Astrocyte (in vitro differentiated cells and primary cell): ENCODE measurements around the gene CPO. TPM values are rescaled to one million over a fixed set of nuclear protein-coding genes. Genes with fewer than 3 reads are reported as not detected.

Experiments used
- DNase-seq: peaks from one replicate; pipeline ENCODE4 v3.0.0-alpha.2; 2010; ENCODE audit warnings: low read depth
- FAIRE-seq: peaks from 2 replicates; lab custom pipeline; 2011; peaks lifted over from hg19 to GRCh38; lab: Jason Lieb, UNC
- H2AFZ ChIP-seq: 2 replicates; pipeline ENCODE4 v1.6.0; 2012; ENCODE audit warnings: low read depth, low read length, inconsistent platforms
- H3K27ac ChIP-seq: 2 replicates; pipeline ENCODE4 v1.5.1; 2011; ENCODE audit warnings: low read depth, low read length, inconsistent platforms
- H3K27me3 ChIP-seq: 2 replicates; pipeline ENCODE4 v1.6.0; 2011; ENCODE audit warnings: low read length, inconsistent platforms; ENCODE audit not compliant: insufficient read depth
- H3K36me3 ChIP-seq: 2 replicates; pipeline ENCODE4 v1.5.1; 2011; ENCODE audit warnings: low read length, inconsistent platforms; ENCODE audit not compliant: insufficient read depth
- H3K4me1 ChIP-seq: 2 replicates; pipeline ENCODE4 v1.5.1; 2011; ENCODE audit warnings: low read length, inconsistent platforms; ENCODE audit not compliant: insufficient read depth
- H3K4me2 ChIP-seq: 2 replicates; pipeline ENCODE4 v1.6.0; 2012; ENCODE audit warnings: low read length, inconsistent platforms
- H3K4me3 ChIP-seq: 2 replicates; pipeline ENCODE4 v1.5.1; 2011; ENCODE audit warnings: low read depth, mild to moderate bottlenecking, low read length, inconsistent platforms; ENCODE audit not compliant: insufficient read depth
- H3K79me2 ChIP-seq: 2 replicates; pipeline ENCODE4 v1.6.0; 2012; ENCODE audit warnings: mild to moderate bottlenecking, low read length, inconsistent platforms; ENCODE audit not compliant: insufficient read depth
- H3K9ac ChIP-seq: 2 replicates; pipeline ENCODE4 v1.6.0; 2012; ENCODE audit warnings: mild to moderate bottlenecking, low read length, inconsistent platforms
- H3K9me3 ChIP-seq: 2 replicates; pipeline ENCODE4 v1.5.1; 2012; ENCODE audit warnings: low read depth, mild to moderate bottlenecking, low read length, inconsistent platforms; ENCODE audit not compliant: insufficient read depth
- H4K20me1 ChIP-seq: 2 replicates; pipeline ENCODE4 v1.6.0; 2012; ENCODE audit warnings: low read length, inconsistent platforms; ENCODE audit not compliant: insufficient read depth
- H3K27ac Mint-ChIP-seq: one replicate; pipeline ENCODE4 v1.8.0; 2021; ENCODE audit warnings: mild to moderate bottlenecking, mixed read lengths; ENCODE audit not compliant: unreplicated experiment
- H3K27me3 Mint-ChIP-seq: one replicate; pipeline ENCODE4 v1.8.0; 2021; ENCODE audit warnings: low read depth, mixed read lengths; ENCODE audit not compliant: unreplicated experiment
- H3K36me3 Mint-ChIP-seq: one replicate; pipeline ENCODE4 v1.8.0; 2021; ENCODE audit warnings: low read depth, mixed read lengths; ENCODE audit not compliant: unreplicated experiment
- H3K4me1 Mint-ChIP-seq: one replicate; pipeline ENCODE4 v1.8.0; 2021; ENCODE audit warnings: low read depth, mixed read lengths; ENCODE audit not compliant: unreplicated experiment
- H3K4me3 Mint-ChIP-seq: one replicate; pipeline ENCODE4 v1.8.0; 2021; ENCODE audit warnings: mild to moderate bottlenecking, moderate library complexity, mixed read lengths; ENCODE audit not compliant: unreplicated experiment
- H3K9me3 Mint-ChIP-seq: one replicate; pipeline ENCODE4 v1.8.0; 2021; ENCODE audit warnings: mild to moderate bottlenecking, mixed read lengths; ENCODE audit not compliant: unreplicated experiment
- CTCF ChIP-seq: IDR thresholded peaks from 2 replicates; pipeline ENCODE4 v1.5.1; 2011; ENCODE audit warnings: low read depth, mild to moderate bottlenecking, inconsistent platforms, low read length, moderate library complexity; ENCODE audit not compliant: insufficient read depth
- EZH2 ChIP-seq: IDR thresholded peaks from 2 replicates; pipeline ENCODE4 v1.6.1; 2012; ENCODE audit warnings: mild to moderate bottlenecking, low read length, inconsistent platforms; ENCODE audit not compliant: insufficient read depth
- total RNA-seq: library from RNA; stranded (reverse); gene quantifications from 2 replicates; pipeline ENCODE4 v1.2.1, GENCODE V29; 2021

Gene CPO
- total RNA-seq, 1 donor from 2014 or later = not detected

- no peaks in the 10 kb centered on the region for H3K9me3 Mint-ChIP-seq
- DNase-seq = no peak
- Histone ChIP-seq H3K27ac (no peak overlapping the region), H3K4me3 (no peak overlapping the region), H3K79me2 (no peaks in the 10 kb centered on the region), H3K9me3 (no peaks in the 10 kb centered on the region), H3K9ac (no peak overlapping the region), H3K4me2 (no peak overlapping the region), H3K27me3 (no peaks in the 10 kb centered on the region), H4K20me1 (no peaks in the 10 kb centered on the region), H3K36me3 (no peaks in the 10 kb centered on the region), H2AFZ (no peak overlapping the region), H3K4me1 (no peaks in the 10 kb centered on the region)
- no peak overlapping the region for H3K4me3 Mint-ChIP-seq
- TF ChIP-seq EZH2 (no peak), CTCF (no peak)
- no peaks in the 10 kb centered on the region for H3K27me3 Mint-ChIP-seq
- H3K36me3 Mint-ChIP-seq = no peaks in the 10 kb centered on the region
- H3K4me1 Mint-ChIP-seq = no peaks in the 10 kb centered on the region
- H3K27ac Mint-ChIP-seq = no peak overlapping the region
- no peak for FAIRE-seq
These were observed 18.4 kb upstream of the CPO start for GRCh38 chr2:206920951-206921350.

GRCh38 chr2:206921529-206921928 lies 17.8 kb upstream of the CPO start:
- Histone ChIP-seq H3K9me3 (no peaks in the 10 kb centered on the region), H3K9ac (no peak overlapping the region), H3K27me3 (no peaks in the 10 kb centered on the region), H3K4me1 (no peaks in the 10 kb centered on the region), H3K27ac (no peak overlapping the region), H3K4me3 (no peak overlapping the region), H4K20me1 (no peaks in the 10 kb centered on the region), H3K4me2 (no peak overlapping the region), H3K79me2 (no peaks in the 10 kb centered on the region), H2AFZ (no peak overlapping the region), H3K36me3 (no peaks in the 10 kb centered on the region)
- Mint-ChIP-seq H3K4me1 (no peaks in the 10 kb centered on the region), H3K36me3 (no peaks in the 10 kb centered on the region), H3K9me3 (no peaks in the 10 kb centered on the region), H3K27me3 (no peaks in the 10 kb centered on the region), H3K4me3 (no peak overlapping the region), H3K27ac (no peak overlapping the region)
- no peak for FAIRE-seq
- TF ChIP-seq EZH2 (no peak), CTCF (no peak)
- DNase-seq = no peak

- no peak for DNase-seq
- H4K20me1 ChIP-seq = no peaks in the 10 kb centered on the region
- no peaks in the 10 kb centered on the region for H3K27me3 ChIP-seq
- no peak for FAIRE-seq
- Mint-ChIP-seq H3K27ac (no peak overlapping the region), H3K27me3 (no peaks in the 10 kb centered on the region), H3K9me3 (peaks cover 5% of the 10 kb centered on the region), H3K36me3 (no peaks in the 10 kb centered on the region), H3K4me1 (no peaks in the 10 kb centered on the region), H3K4me3 (no peak overlapping the region)
- no peaks in the 10 kb centered on the region for H3K79me2 ChIP-seq
- H3K9me3 ChIP-seq = no peaks in the 10 kb centered on the region
- TF ChIP-seq EZH2 (no peak), CTCF (no peak)
- H3K4me1 ChIP-seq = no peaks in the 10 kb centered on the region
- H3K27ac ChIP-seq = no peak overlapping the region
- no peak overlapping the region for H2AFZ ChIP-seq
- no peak overlapping the region for H3K9ac ChIP-seq
- no peak overlapping the region for H3K4me2 ChIP-seq
- no peaks in the 10 kb centered on the region for H3K36me3 ChIP-seq
- no peak overlapping the region for H3K4me3 ChIP-seq
These were observed 3.1 kb upstream of the CPO start for GRCh38 chr2:206935991-206936842.
